GM19467 (cell line): ENCODE data around the gene GABRB1.
"Not testable (repeated sequence)": the region's sequence is repeated elsewhere in the genome, so short reads cannot be mapped to it uniquely, and the experiment has no call there.

Experiments used
- ATAC-seq: cut with Tn5 transposase; IDR thresholded peaks from one replicate; pipeline ENCODE4 v1.9.1; 2021; ENCODE audit warnings: mild to moderate bottlenecking, moderate library complexity; ENCODE audit not compliant: unreplicated experiment

GABRB1 gene

DNA sequence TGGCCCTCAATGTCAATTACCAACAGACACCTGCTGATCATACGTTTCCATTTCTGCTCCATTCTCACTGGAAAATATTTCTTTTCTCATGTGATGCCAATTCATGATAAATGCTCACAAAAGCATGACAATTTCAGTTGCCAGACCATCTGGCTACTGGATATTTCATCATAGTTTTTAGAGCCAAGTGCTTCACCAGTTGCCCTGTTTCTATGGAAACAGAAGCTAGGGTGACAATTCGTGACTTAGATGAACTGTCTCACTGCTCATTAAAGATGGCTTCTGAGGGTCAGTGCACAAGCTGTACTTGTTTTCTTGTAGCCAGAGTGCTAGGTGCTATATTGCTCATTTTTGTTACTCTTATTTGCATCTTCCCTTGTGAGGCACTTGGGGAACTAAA, 247.3 kb downstream of the GABRB1 start:
- ATAC-seq = no peak

GRCh38 chr4:47287735-47288134, 256.4 kb downstream of the GABRB1 start:
- ATAC-seq = no peak

DNA sequence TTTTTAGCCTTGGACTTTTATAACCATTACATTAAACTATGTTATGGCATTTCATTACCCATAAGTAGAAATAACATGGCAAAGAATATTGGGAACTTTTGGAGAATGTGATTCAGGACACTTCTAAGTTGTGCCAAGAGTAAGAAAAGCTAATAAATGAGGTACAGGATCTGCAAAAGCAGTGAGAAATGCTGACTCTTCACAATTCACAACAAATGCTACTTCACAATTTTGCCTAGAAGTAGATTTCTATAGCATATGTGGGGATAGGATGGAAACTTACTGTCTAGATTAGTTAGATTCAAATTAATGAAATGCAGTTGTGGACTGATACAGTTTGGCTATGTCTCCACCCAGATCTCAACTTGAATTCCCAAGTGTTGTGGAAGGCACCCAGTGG, 258.4 kb downstream of the GABRB1 start:
- ATAC-seq = no peak

GRCh38 chr4:47290873-47291272, 259.5 kb downstream of the GABRB1 start:
- ATAC-seq = not testable (repeated sequence)

- no peak for ATAC-seq
Measured at GRCh38 chr4:47309165-47309564, 277.8 kb downstream of the GABRB1 start.

GRCh38 chr4:47312170-47312569, 280.8 kb downstream of the GABRB1 start:
- ATAC-seq = no peak

GRCh38 chr4:47313384-47313783, 282.0 kb downstream of the GABRB1 start:
- no peak for ATAC-seq

- no peak for ATAC-seq
Measured at GRCh38 chr4:47315346-47315745, 284.0 kb downstream of the GABRB1 start.

DNA sequence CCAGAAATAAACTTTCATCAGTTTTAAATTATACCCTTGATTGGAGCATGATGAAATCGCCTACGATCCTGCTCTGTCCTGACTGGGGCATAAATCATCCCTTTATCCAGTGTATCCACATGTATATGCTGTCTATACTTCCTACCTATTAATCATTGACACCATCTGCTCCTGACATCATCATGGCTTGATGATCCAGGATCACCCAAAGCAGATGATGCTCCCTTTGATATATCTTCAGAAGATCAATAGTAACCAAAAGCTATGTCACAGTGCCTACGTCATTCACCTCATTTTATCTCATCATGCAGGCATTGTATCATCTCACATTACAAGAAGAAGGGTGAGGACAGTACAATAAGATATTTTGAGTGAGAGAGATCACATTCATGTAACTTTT, 294.7 kb downstream of the GABRB1 start:
- no peak for ATAC-seq

- no peak for ATAC-seq
Measured at GRCh38 chr4:47330866-47331265, 299.5 kb downstream of the GABRB1 start.

- no peak for ATAC-seq
Measured at GRCh38 chr4:47334652-47335051, 303.3 kb downstream of the GABRB1 start.

GRCh38 chr4:47337893-47338292, 306.5 kb downstream of the GABRB1 start:
- ATAC-seq = no peak

DNA sequence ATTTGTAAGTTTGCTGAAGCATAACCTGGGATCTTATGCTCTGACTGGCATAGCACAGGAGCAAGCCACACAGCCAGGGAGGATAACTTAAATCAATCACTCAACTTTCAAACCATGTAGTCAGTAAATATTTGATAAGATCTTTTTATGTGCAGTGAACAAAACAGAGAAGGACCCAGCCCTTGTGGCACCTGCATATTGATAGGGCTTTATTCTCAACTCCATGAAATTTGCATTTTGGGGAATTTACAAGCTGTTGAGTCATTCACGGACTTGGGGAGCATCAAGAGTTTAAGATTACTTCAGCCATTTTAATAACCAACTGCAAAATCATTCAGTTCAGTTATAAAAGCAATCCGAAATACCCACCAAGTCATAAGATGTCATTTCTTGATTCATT, 309.5 kb downstream of the GABRB1 start:
- ATAC-seq = no peak

DNA sequence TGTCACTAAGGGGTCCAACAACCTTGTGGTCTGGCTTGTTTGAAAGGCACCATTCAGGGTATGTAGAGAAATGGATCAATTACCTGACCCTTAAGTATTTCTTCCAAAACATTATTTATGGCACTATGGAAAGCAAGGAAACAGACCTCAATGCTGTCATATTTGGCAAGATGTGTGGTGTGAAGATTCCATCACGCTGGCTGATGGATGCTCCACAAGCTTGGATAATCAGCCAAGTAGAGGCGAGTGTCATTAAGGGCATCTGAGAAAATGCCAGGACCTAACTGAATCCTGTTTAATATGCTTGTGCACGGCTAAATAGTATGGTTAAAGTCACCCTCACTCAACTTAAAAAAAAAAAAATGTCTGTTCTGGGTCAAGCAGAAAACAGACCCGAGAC, 311.4 kb downstream of the GABRB1 start:
- no peak for ATAC-seq

DNA sequence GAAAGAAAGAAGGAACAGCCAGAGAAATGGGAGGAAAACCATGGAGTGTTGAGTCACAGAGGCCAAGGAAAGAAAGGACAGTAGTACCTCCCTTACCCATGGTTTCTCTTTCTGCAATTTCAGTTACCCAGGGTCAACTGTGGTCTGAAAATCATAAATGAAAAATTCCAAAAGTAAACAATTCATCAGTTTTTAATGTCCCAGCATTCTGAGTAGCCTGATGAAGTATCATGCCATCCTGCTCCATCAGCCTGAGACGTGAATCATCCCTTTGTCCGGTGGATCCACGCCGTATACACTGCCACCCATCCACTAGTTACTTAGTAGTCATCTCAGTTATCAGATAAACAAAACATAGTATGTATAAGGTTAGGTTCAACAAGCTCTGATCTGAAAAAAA, 318.0 kb downstream of the GABRB1 start:
- ATAC-seq = no peak

GRCh38 chr4:47355568-47355967, 324.2 kb downstream of the GABRB1 start:
- no peak for ATAC-seq

DNA sequence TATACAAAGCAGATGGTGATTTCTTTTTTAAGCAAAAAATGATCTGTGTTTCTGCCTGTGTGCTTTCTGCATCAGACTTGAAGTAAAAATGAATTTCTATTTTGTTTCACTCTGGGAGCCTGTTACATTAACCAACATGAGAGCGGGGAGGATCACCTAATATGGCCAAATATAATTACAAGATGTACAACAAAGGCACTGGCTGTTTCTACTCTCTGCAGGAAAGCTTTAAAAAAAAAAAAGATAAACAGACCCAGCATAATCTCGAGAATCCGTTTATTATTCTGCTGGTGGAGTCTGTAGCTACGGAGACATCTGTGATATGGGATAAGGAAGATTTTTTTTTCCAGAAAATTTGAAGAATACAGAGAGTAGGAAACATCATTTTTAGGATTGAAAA, 328.5 kb downstream of the GABRB1 start:
- ATAC-seq = no peak

DNA sequence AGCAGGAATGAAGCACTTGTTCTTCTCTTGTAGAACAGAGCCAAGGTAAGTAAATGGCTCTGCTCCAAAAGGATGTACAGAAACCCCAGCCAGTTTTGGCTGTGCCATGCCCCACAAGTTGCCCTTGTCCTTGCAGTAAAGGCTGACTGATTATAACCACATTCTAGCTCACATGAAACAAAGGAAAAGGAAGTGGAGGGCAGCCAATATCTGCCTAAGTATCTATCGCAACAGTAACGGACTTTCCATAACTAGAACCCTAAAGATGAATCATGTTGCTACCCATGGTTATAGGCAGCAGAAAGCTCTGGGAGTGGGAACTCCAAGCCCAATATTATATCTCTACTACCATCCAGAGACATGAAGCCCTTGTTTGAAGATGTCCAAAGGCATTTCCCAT, 336.4 kb downstream of the GABRB1 start:
- no peak for ATAC-seq

GRCh38 chr4:47368211-47368610, 336.8 kb downstream of the GABRB1 start:
- ATAC-seq = no peak

DNA sequence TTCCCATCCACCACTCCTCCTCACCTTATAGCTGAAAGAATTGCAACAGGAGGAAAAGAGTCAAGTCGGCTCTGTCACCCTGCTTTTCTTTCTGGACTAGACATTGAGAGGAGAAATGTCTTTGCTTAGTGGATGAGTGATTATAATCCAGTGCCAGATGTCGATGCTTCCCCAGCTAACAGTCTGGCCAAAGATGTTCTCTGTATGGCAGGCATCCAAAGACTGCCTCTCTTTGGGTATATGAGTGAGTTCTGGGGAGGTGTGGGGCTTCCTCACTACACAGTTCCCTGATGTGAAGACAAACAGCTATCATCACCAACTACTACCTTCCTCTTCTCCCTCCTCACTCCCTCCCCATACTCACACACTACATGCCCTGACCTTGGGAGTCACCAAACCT, 341.2 kb downstream of the GABRB1 start:
- no peak for ATAC-seq

GRCh38 chr4:47373174-47373573, 341.8 kb downstream of the GABRB1 start:
- ATAC-seq = no peak

DNA sequence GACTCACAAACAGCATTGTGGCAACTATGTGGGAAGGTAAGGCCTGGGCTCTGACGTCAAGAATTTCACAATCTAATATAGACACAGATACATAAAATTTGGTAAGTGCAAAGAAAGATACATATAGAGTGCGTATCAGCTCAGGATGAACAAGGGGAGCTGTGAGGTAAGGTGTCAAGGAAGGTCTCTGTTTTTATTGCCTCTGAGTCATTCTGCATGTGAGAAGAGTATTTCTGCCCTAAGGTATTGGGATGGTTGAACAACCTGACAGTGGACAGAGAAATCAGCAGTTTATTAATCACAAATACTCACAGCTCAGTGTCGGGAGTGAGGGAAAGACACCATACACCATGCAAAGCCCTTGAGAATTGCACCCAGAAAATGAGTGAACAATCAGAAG, 342.3 kb downstream of the GABRB1 start:
- ATAC-seq = no peak

- no peak for ATAC-seq
Measured at GRCh38 chr4:47374477-47374876, 343.1 kb downstream of the GABRB1 start.

GRCh38 chr4:47378021-47378530, 346.7 kb downstream of the GABRB1 start:
- ATAC-seq = not testable (repeated sequence)
